Small intestine (tissue), 7 donors: Measurements from ENCODE around the gene CEP112. TPM values are rescaled to one million over a fixed set of nuclear protein-coding genes. Genes with fewer than 3 reads are reported as not detected.
A peak's percentile ranks its signal among the peaks of the same experiment; 100 is the strongest.
"Not testable (repeated sequence)": the region's sequence is repeated elsewhere in the genome, so short reads cannot be mapped to it uniquely, and the experiment has no call there.

Experiments
- DNase-seq, 2 donors: peaks; one replicate each; pipeline versions ENCODE4 v3.0.0 to v3.0.0-alpha.2; 2013
- FAIRE-seq: peaks from 2 replicates; lab custom pipeline; 2012; peaks lifted over from hg19 to GRCh38; lab: Jason Lieb, UNC
- H3K27ac ChIP-seq, 3 donors: one replicate each; pipeline ENCODE4 v1.5.1; 2013; ENCODE audit warnings: low read length in 2 of 3, mild to moderate bottlenecking in 2 of 3, control low read depth in 1 of 3, inconsistent platforms in 1 of 3, low read depth in 1 of 3, moderate library complexity in 1 of 3
- H3K27me3 ChIP-seq, 3 donors: one replicate each; pipeline ENCODE4 v1.6.1; 2013; ENCODE audit warnings: low read length in 3 of 3, inconsistent platforms in 1 of 3; ENCODE audit not compliant: control insufficient read depth in 3 of 3, insufficient read depth in 3 of 3
- H3K36me3 ChIP-seq, 3 donors: one replicate each; pipeline ENCODE4 v1.6.1; 2013; ENCODE audit warnings: low read length in 3 of 3, inconsistent platforms in 1 of 3, low read depth in 1 of 3, mild to moderate bottlenecking in 1 of 3, moderate library complexity in 1 of 3; ENCODE audit not compliant: control insufficient read depth in 3 of 3, insufficient read depth in 2 of 3
- H3K4me1 ChIP-seq, 3 donors: one replicate each; pipeline ENCODE4 v1.6.1; 2013; ENCODE audit warnings: low read length in 2 of 3, inconsistent platforms in 1 of 3, low read depth in 1 of 3, mild to moderate bottlenecking in 1 of 3, moderate library complexity in 1 of 3; ENCODE audit not compliant: control insufficient read depth in 3 of 3, insufficient read depth in 2 of 3
- H3K4me3 ChIP-seq, 3 donors: one replicate each; pipeline ENCODE4 v1.5.1; 2013; ENCODE audit warnings: low read length in 3 of 3, control low read depth in 1 of 3, inconsistent platforms in 1 of 3, low read depth in 1 of 3, mild to moderate bottlenecking in 1 of 3, moderate library complexity in 1 of 3
- H3K9me3 ChIP-seq, 2 donors: one replicate each; pipeline ENCODE4 v1.6.1; 2013; ENCODE audit warnings: low read depth in 1 of 2, low read length in 1 of 2; ENCODE audit not compliant: control insufficient read depth in 2 of 2, insufficient read depth in 1 of 2
- WGBS, 3 donors: extraction: QIAGEN DNeasy Blood & Tissue Kit; methylation state at CpG; one replicate each; pipeline ENCODE4 v1.1.7; 2013; 5-methylcytosine and 5-hydroxymethylcytosine counted together
- polyA plus RNA-seq, 4 donors: library from polyadenylated mRNA; stranded (reverse) in 3 of 4; unstranded in 1 of 4; fragments of 200-250 nt in 3 of 4; fragments of 120-200 nt in 1 of 4; gene quantifications; one replicate each; pipeline versions ENCODE4 v1.2.1 to v1.2.3, GENCODE V29; 2013
- donor health status: healthy with polysubstance abuse.
- donor health status: control.
- donor health status: control.
- donor health status: Bipolar disorder and iron deficiency.
- donor health status: healthy.

The CEP112 gene
- polyA plus RNA-seq, 4 donors: 2.4 to 3.6 (median 3.5) TPM; not detected in 1

DNA sequence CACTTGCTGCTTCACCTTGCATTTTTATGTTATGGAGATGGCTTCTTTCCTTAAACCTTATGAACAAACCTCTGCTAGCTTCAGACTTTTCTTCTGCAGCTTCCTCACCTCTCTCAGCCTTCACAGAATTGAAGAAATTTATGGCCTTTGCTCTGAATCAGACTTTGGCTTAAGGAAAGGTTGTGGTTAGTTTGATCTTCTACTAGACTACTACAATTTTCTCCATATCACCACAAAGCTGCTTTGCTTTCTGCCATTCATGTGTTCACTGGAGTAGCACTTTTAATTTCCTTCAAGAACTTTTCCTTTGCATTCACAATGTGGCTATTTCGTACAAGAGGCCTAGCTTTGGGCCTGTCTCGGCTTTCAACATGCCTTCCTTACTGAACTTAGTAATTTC is 459.3 kb downstream of the CEP112 start:
- H3K4me1 ChIP-seq, FAIRE-seq, DNase-seq, H3K27ac ChIP-seq, H3K27me3 ChIP-seq, H3K36me3 ChIP-seq, H3K9me3 ChIP-seq, H3K4me3 ChIP-seq: not testable (repeated sequence)
- WGBS, 3 donors: 81 to 86% (median 84%) methylated on average over 2 of the region's 2 CpGs

DNA sequence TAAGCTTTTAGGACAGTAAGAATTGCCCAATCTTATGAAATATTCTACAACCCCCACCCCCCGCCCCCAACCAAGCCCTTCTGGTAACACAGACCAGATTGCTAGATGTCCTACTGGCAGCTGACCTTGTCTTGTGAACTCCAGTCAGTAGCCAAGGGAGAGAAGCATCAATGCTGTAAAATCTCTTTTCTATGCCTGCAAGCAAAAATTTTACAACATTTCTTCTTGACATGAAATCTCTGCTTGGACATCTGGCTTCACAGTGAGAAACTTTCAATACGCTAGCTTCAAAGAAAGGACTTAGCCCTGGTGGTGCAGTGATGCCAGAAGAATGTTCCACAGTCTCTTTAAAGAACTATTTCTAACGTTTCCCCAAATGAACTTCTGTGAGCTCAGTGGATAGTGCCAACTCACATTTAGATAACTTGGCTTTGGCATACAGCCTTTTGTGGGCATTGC is 461.2 kb downstream of the CEP112 start:
- FAIRE-seq: no peak
- no peak overlapping the region for H3K4me3 ChIP-seq
- no peaks in the 10 kb centered on the region for H3K4me1 ChIP-seq
- H3K9me3 ChIP-seq: peaks cover 0 to 4% of the 10 kb centered on the region in 2 donors
- no peaks in the 10 kb centered on the region for H3K36me3 ChIP-seq
- WGBS, 3 donors: 34 to 50% (median 39%) methylated on average over 3 of the region's 3 CpGs
- H3K27me3 ChIP-seq: no peaks in the 10 kb centered on the region
- no peak overlapping the region for H3K27ac ChIP-seq
- no peak for DNase-seq

DNA sequence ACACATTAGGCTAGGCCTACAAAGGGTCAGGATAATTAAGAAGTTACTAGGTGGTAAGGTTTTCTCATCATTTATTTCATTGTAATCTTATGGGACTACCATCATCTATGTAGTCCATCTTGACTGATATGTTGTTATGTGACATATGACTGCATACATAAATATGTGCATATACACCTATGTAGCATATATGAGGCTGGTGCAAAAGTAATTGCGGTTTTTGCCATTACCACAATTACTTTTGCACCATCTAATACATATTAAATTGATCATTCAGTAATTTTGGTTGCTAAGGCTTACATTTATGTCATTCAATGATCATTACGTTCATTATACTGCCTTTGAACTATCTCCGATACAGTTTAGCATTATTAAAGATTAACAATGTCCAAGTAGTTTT is 462.7 kb downstream of the CEP112 start:
- FAIRE-seq (no peak), DNase-seq (no peak)
- H3K27ac ChIP-seq: no peak overlapping the region
- no peaks in the 10 kb centered on the region for H3K27me3 ChIP-seq
- 86 to 90% (median 90%) methylated on average over 3 of the region's 3 CpGs for WGBS, 3 donors
- no peaks in the 10 kb centered on the region for H3K36me3 ChIP-seq
- H3K4me1 ChIP-seq: no peaks in the 10 kb centered on the region
- no peak overlapping the region for H3K4me3 ChIP-seq
- H3K9me3 ChIP-seq: peaks cover 0 to 4% of the 10 kb centered on the region in 2 donors

DNA sequence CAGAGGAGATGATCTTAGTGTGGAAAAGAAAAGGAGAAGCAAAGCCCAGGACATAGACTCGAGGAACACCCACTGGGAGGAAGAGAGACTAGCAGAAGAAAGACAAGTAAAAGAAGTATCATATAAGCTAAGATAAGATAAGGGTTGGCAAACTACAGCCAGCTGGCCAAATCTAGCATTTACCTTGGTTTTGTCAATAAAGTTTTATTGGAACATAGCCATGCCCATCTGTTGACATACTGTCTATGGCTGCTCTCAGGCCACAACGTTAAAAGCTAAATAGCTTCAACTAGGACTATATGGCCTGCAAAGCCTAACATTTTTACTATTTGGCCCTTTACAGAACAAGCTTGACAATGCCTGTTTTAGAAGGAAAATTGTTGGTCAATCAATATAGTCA is 464.1 kb downstream of the CEP112 start:
- peaks cover 0 to 4% of the 10 kb centered on the region in 2 donors for H3K9me3 ChIP-seq
- H3K4me1 ChIP-seq: no peaks in the 10 kb centered on the region
- no peaks in the 10 kb centered on the region for H3K27me3 ChIP-seq
- no peaks in the 10 kb centered on the region for H3K36me3 ChIP-seq
- no peak overlapping the region for H3K27ac ChIP-seq
- WGBS, 3 donors: 31 to 60% (median 42%) methylated on average over 2 of the region's 2 CpGs
- FAIRE-seq: no peak
- DNase-seq: no peak
- H3K4me3 ChIP-seq: no peak overlapping the region

DNA sequence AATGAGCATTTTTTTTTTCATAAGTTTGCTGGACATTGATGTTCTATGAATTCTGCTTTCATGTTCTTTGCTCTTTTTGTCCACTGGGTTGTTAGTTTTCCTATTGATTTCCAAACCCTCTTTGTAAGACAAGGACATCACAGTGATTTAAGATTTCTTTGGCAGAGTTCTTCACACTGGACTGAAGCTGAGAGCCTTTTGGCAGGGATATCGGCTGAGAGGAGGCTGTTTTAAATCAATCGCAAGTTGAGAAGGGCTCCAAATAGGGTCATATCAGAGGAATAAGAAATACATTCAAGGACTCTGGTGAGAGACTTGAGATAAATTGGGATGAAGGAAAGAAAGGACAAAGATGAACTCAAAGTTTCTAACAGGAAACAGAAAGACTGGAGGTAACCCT is 464.7 kb downstream of the CEP112 start:
- Histone ChIP-seq H3K4me3 (no peak overlapping the region), H3K4me1 (no peaks in the 10 kb centered on the region), H3K27me3 (no peaks in the 10 kb centered on the region), H3K9me3 (peaks cover 0 to 1% of the 10 kb centered on the region in 2 donors), H3K27ac (no peak overlapping the region), H3K36me3 (no peaks in the 10 kb centered on the region)
- DNase-seq (no peak), FAIRE-seq (no peak)
- WGBS, 3 donors: 74 to 93% (median 92%) methylated on average over 2 of the region's 2 CpGs

DNA sequence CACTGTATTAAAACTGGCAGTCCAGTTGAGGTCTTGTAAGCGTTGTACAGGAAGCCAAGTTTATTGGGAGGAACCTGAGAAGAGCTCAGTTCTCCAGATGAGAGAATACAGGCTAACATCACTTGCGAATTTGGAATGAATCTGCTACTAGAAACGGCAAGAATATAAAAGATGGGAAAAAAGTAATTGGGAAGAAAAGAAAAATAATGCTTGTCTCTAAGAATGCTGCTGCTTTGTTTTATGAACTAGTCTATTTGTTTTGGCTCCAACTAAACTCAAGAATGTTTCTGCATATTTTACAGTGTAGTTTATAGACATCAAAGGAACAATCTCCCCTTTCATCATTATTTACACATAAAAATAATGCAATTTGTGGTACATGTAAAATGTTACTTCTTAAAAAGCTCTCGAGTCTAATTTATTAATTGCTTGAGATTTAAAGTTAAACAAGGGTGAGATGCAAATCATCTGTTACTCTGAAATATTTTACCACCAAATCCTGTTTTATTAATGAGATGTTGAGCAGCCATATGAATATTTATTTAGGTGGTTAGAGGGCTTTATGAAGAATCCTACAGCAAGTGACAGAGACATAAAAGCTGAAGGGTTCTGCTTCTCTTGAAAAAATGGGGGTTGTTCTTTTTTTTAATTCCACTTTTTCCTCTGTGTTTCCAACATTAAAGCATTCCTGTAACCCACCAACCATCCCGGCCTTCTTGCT is 468.3 kb downstream of the CEP112 start:
- Histone ChIP-seq H3K4me1 (no peaks in the 10 kb centered on the region), H3K9me3 (no peaks in the 10 kb centered on the region), H3K4me3 (no peak overlapping the region), H3K27me3 (no peaks in the 10 kb centered on the region), H3K27ac (no peak overlapping the region), H3K36me3 (no peaks in the 10 kb centered on the region)
- DNase-seq (no peak), FAIRE-seq (no peak)
- WGBS, 3 donors: 55 to 62% (median 59%) methylated on average over 5 of the region's 5 CpGs

DNA sequence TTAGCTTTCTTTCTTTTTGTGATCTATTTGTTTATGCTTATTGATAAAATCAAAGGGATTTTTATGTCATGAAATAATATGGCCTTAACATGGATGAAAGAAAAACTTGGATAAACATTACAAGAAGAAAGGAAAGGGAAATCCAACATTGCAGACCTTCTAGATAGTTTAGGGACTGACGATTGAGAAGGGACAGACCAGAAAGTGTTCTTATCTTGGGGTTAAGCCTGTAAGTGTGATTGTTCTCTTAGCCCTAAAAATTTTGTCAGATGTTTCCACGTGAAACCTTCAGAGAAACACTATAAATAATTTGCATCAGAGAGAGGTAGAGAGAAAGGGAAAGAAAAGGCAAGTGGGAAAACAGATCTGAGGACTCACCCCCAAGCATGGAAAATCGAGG is 473.3 kb downstream of the CEP112 start:
- WGBS, 3 donors: 70 to 73% (median 72%) methylated on average over 3 of the region's 3 CpGs
- Histone ChIP-seq H3K4me3 (no peak overlapping the region), H3K27me3 (no peaks in the 10 kb centered on the region), H3K9me3 (no peaks in the 10 kb centered on the region), H3K27ac (no peak overlapping the region), H3K36me3 (no peaks in the 10 kb centered on the region), H3K4me1 (no peaks in the 10 kb centered on the region)
- FAIRE-seq (no peak), DNase-seq (no peak)

DNA sequence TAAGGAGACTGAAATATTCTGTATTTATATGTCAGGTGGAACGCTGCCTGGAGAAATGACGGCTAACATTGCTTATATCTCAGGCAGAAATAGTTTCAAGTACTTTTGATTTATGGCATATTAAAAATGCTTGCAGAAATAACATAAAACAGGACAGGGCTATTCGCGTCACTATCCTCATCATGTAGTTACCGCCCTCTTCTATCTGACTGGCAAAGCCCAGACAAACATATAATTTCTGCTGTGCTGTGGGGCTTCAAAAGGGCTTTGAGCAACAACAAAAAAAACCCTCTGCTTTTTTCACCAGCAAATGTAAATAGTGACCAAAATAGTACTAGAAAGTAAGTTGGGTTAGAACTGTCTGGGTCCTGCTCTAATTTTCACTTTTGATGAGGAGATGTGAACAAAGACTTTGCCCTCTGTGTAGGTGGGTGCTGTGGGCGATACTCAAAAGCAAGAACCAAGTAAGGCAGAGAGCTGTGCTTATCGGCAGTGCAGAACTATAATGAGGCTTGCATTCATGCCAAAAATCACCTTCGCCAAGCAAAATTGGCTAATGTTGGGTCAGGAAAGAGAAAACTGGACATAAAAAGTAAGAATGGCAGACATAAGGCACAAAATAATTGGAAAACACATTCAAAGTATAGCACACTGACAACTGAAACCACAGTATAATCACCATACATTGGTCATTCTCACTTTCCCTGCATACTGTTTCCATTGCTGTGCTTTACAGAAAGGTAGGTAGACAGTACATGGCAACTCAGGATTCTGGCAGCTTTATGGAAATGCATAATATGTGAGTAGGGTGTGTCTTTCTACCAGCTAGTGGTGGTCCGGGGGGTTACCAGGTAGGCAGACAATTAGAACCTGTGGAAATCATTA is 479.3 kb downstream of the CEP112 start:
- no peak overlapping the region for H3K4me3 ChIP-seq
- no peaks in the 10 kb centered on the region for H3K9me3 ChIP-seq
- H3K4me1 ChIP-seq: peaks cover 0 to 2% (median 0%) of the 10 kb centered on the region in 3 donors
- no peaks in the 10 kb centered on the region for H3K36me3 ChIP-seq
- H3K27me3 ChIP-seq: no peaks in the 10 kb centered on the region
- DNase-seq (peak in 1 of 2 donors; percentile 21), FAIRE-seq (no peak)
- WGBS, 3 donors: 25 to 55% (median 45%) methylated on average over 9 of the region's 9 CpGs
- no peak overlapping the region for H3K27ac ChIP-seq
